ENCODE measurements around the gene TEX50. TPM values are rescaled to one million over a fixed set of nuclear protein-coding genes. Genes with fewer than 3 reads are reported as not detected.
"Not testable (repeated sequence)": the region's sequence is repeated elsewhere in the genome, so short reads cannot be mapped to it uniquely, and the experiment has no call there.

TEX50 gene
- total RNA-seq, 2 donors from 2014 or later, result 1.1 TPM; not detected in 1

GRCh38 chr1:173628888-173629287 is 6.2 kb upstream of the TEX50 start:
- no peak overlapping the region for H3K27ac ChIP-seq
- TF ChIP-seq POLR2A (IDR thresholded peaks at IDR 0.05) (no peak), CTCF (IDR thresholded peaks at IDR 0.05) (no peak), POLR2AphosphoS5 (IDR thresholded peaks at IDR 0.05) (no peak)
- no peak overlapping the region for H3K4me3 ChIP-seq
- no peaks in the 10 kb centered on the region for H3K27me3 ChIP-seq (replicated peaks; ENCODE audit: insufficient read depth)
- WGBS, result 63% methylated on average over 3 of the region's 3 CpGs
- no peaks in the 10 kb centered on the region for H3K9me3 ChIP-seq
- intact Hi-C loops (cut with DNase I), result no loop called here
- H3K4me1 ChIP-seq (replicated peaks), result no peaks in the 10 kb centered on the region
- H3K36me3 ChIP-seq, result no peaks in the 10 kb centered on the region
- DNase-seq (ENCODE audit: low spot score), result no peak

- H3K4me3 ChIP-seq; H3K9me3 ChIP-seq; intact Hi-C loops (cut with DNase I); DNase-seq (ENCODE audit: low spot score); H3K4me1 ChIP-seq (replicated peaks); H3K36me3 ChIP-seq; H3K27me3 ChIP-seq (replicated peaks; ENCODE audit: insufficient read depth); H3K27ac ChIP-seq: not testable (repeated sequence)
- 90% methylated on average over 6 of the region's 6 CpGs for WGBS
These were observed 2.3 kb downstream of the TEX50 start for GRCh38 chr1:173637236-173638042.

GRCh38 chr1:173638043-173639021 is 3.2 kb downstream of the TEX50 start:
- Histone ChIP-seq H3K9me3 (no peaks in the 10 kb centered on the region), H3K4me3 (no peak overlapping the region), H3K27ac (no peak overlapping the region), H3K4me1 (replicated peaks) (no peaks in the 10 kb centered on the region), H3K27me3 (replicated peaks; ENCODE audit: insufficient read depth) (no peaks in the 10 kb centered on the region), H3K36me3 (no peaks in the 10 kb centered on the region)
- WGBS, result 83% methylated on average over 12 of the region's 12 CpGs
- intact Hi-C loops (cut with DNase I), result no loop called here
- DNase-seq (ENCODE audit: low spot score), result no peak
- TF ChIP-seq CTCF (IDR thresholded peaks at IDR 0.05), result no peak
- no peak for TF ChIP-seq POLR2AphosphoS5 (IDR thresholded peaks at IDR 0.05)
- no peak for TF ChIP-seq POLR2A (IDR thresholded peaks at IDR 0.05)

GRCh38 chr1:173639102-173639501 is 4.0 kb downstream of the TEX50 start:
- no peaks in the 10 kb centered on the region for H3K27me3 ChIP-seq (replicated peaks; ENCODE audit: insufficient read depth)
- no peak overlapping the region for H3K4me3 ChIP-seq
- intact Hi-C loops (cut with DNase I), result no loop called here
- H3K9me3 ChIP-seq, result no peaks in the 10 kb centered on the region
- H3K27ac ChIP-seq, result no peak overlapping the region
- H3K36me3 ChIP-seq, result no peaks in the 10 kb centered on the region
- DNase-seq (ENCODE audit: low spot score), result no peak
- H3K4me1 ChIP-seq (replicated peaks), result no peaks in the 10 kb centered on the region
- TF ChIP-seq POLR2AphosphoS5 (IDR thresholded peaks at IDR 0.05), result no peak
- no peak for TF ChIP-seq POLR2A (IDR thresholded peaks at IDR 0.05)
- no peak for TF ChIP-seq CTCF (IDR thresholded peaks at IDR 0.05)
- 39% methylated on average over 2 of the region's 2 CpGs for WGBS

- WGBS, result 95% methylated on average over 4 of the region's 4 CpGs
- H3K4me1 ChIP-seq (replicated peaks); H3K27ac ChIP-seq; H3K36me3 ChIP-seq; DNase-seq (ENCODE audit: low spot score); H3K27me3 ChIP-seq (replicated peaks; ENCODE audit: insufficient read depth); H3K9me3 ChIP-seq; H3K4me3 ChIP-seq; intact Hi-C loops (cut with DNase I): not testable (repeated sequence)
These were observed 7.5 kb downstream of the TEX50 start for GRCh38 chr1:173642450-173643139.

All from prostate gland (tissue), 2 donors.